Astrocyte (in vitro differentiated cells and primary cell): ENCODE data around the gene SMIM44. TPM values are rescaled to one million over a fixed set of nuclear protein-coding genes. Genes with fewer than 3 reads are reported as not detected.

Experiments
- DNase-seq: peaks from one replicate; pipeline ENCODE4 v3.0.0-alpha.2; 2010; ENCODE audit warnings: low read depth
- FAIRE-seq: peaks from 2 replicates; lab custom pipeline; 2011; peaks lifted over from hg19 to GRCh38; lab: Jason Lieb, UNC
- H2AFZ ChIP-seq: 2 replicates; pipeline ENCODE4 v1.6.0; 2012; ENCODE audit warnings: low read depth, low read length, inconsistent platforms
- H3K27ac ChIP-seq: 2 replicates; pipeline ENCODE4 v1.5.1; 2011; ENCODE audit warnings: low read depth, low read length, inconsistent platforms
- H3K27me3 ChIP-seq: 2 replicates; pipeline ENCODE4 v1.6.0; 2011; ENCODE audit warnings: low read length, inconsistent platforms; ENCODE audit not compliant: insufficient read depth
- H3K36me3 ChIP-seq: 2 replicates; pipeline ENCODE4 v1.5.1; 2011; ENCODE audit warnings: low read length, inconsistent platforms; ENCODE audit not compliant: insufficient read depth
- H3K4me1 ChIP-seq: 2 replicates; pipeline ENCODE4 v1.5.1; 2011; ENCODE audit warnings: low read length, inconsistent platforms; ENCODE audit not compliant: insufficient read depth
- H3K4me2 ChIP-seq: 2 replicates; pipeline ENCODE4 v1.6.0; 2012; ENCODE audit warnings: low read length, inconsistent platforms
- H3K4me3 ChIP-seq: 2 replicates; pipeline ENCODE4 v1.5.1; 2011; ENCODE audit warnings: low read depth, mild to moderate bottlenecking, low read length, inconsistent platforms; ENCODE audit not compliant: insufficient read depth
- H3K79me2 ChIP-seq: 2 replicates; pipeline ENCODE4 v1.6.0; 2012; ENCODE audit warnings: mild to moderate bottlenecking, low read length, inconsistent platforms; ENCODE audit not compliant: insufficient read depth
- H3K9ac ChIP-seq: 2 replicates; pipeline ENCODE4 v1.6.0; 2012; ENCODE audit warnings: mild to moderate bottlenecking, low read length, inconsistent platforms
- H3K9me3 ChIP-seq: 2 replicates; pipeline ENCODE4 v1.5.1; 2012; ENCODE audit warnings: low read depth, mild to moderate bottlenecking, low read length, inconsistent platforms; ENCODE audit not compliant: insufficient read depth
- H4K20me1 ChIP-seq: 2 replicates; pipeline ENCODE4 v1.6.0; 2012; ENCODE audit warnings: low read length, inconsistent platforms; ENCODE audit not compliant: insufficient read depth
- H3K27ac Mint-ChIP-seq: one replicate; pipeline ENCODE4 v1.8.0; 2021; ENCODE audit warnings: mild to moderate bottlenecking, mixed read lengths; ENCODE audit not compliant: unreplicated experiment
- H3K27me3 Mint-ChIP-seq: one replicate; pipeline ENCODE4 v1.8.0; 2021; ENCODE audit warnings: low read depth, mixed read lengths; ENCODE audit not compliant: unreplicated experiment
- H3K36me3 Mint-ChIP-seq: one replicate; pipeline ENCODE4 v1.8.0; 2021; ENCODE audit warnings: low read depth, mixed read lengths; ENCODE audit not compliant: unreplicated experiment
- H3K4me1 Mint-ChIP-seq: one replicate; pipeline ENCODE4 v1.8.0; 2021; ENCODE audit warnings: low read depth, mixed read lengths; ENCODE audit not compliant: unreplicated experiment
- H3K4me3 Mint-ChIP-seq: one replicate; pipeline ENCODE4 v1.8.0; 2021; ENCODE audit warnings: mild to moderate bottlenecking, moderate library complexity, mixed read lengths; ENCODE audit not compliant: unreplicated experiment
- H3K9me3 Mint-ChIP-seq: one replicate; pipeline ENCODE4 v1.8.0; 2021; ENCODE audit warnings: mild to moderate bottlenecking, mixed read lengths; ENCODE audit not compliant: unreplicated experiment
- CTCF ChIP-seq: IDR thresholded peaks from 2 replicates; pipeline ENCODE4 v1.5.1; 2011; ENCODE audit warnings: low read depth, mild to moderate bottlenecking, inconsistent platforms, low read length, moderate library complexity; ENCODE audit not compliant: insufficient read depth
- EZH2 ChIP-seq: IDR thresholded peaks from 2 replicates; pipeline ENCODE4 v1.6.1; 2012; ENCODE audit warnings: mild to moderate bottlenecking, low read length, inconsistent platforms; ENCODE audit not compliant: insufficient read depth
- total RNA-seq: library from RNA; stranded (reverse); gene quantifications from 2 replicates; pipeline ENCODE4 v1.2.1, GENCODE V29; 2021

Gene SMIM44
- total RNA-seq, 1 donor from 2014 or later: not detected

- no peaks in the 10 kb centered on the region for H3K9me3 ChIP-seq
- H3K4me1 ChIP-seq: no peaks in the 10 kb centered on the region
- H4K20me1 ChIP-seq: no peaks in the 10 kb centered on the region
- Mint-ChIP-seq H3K27me3 (peaks cover 11% of the 10 kb centered on the region), H3K4me3 (no peak overlapping the region), H3K36me3 (no peaks in the 10 kb centered on the region), H3K27ac (no peak overlapping the region), H3K9me3 (no peaks in the 10 kb centered on the region), H3K4me1 (no peaks in the 10 kb centered on the region)
- H3K36me3 ChIP-seq: no peaks in the 10 kb centered on the region
- no peak overlapping the region for H3K4me2 ChIP-seq
- no peak overlapping the region for H3K27ac ChIP-seq
- no peak overlapping the region for H3K4me3 ChIP-seq
- no peaks in the 10 kb centered on the region for H3K79me2 ChIP-seq
- peaks cover 18% of the 10 kb centered on the region for H3K27me3 ChIP-seq
- no peak for DNase-seq
- no peak overlapping the region for H3K9ac ChIP-seq
- no peak for TF ChIP-seq CTCF
- TF ChIP-seq EZH2: no peak
- no peak for FAIRE-seq
- H2AFZ ChIP-seq: no peak overlapping the region
Measured at GRCh38 chr19:3479834-3480215, 3.4 kb downstream of the SMIM44 start.

- TF ChIP-seq CTCF: no peak
- no peak for TF ChIP-seq EZH2
- Histone ChIP-seq H3K9ac (no peak overlapping the region), H3K9me3 (no peaks in the 10 kb centered on the region), H3K4me1 (no peaks in the 10 kb centered on the region), H2AFZ (no peak overlapping the region), H4K20me1 (no peaks in the 10 kb centered on the region), H3K36me3 (no peaks in the 10 kb centered on the region), H3K27ac (no peak overlapping the region), H3K27me3 (peaks cover 20% of the 10 kb centered on the region), H3K4me3 (no peak overlapping the region), H3K4me2 (no peak overlapping the region), H3K79me2 (no peaks in the 10 kb centered on the region)
- H3K4me1 Mint-ChIP-seq: no peaks in the 10 kb centered on the region
- H3K9me3 Mint-ChIP-seq: no peaks in the 10 kb centered on the region
- no peaks in the 10 kb centered on the region for H3K36me3 Mint-ChIP-seq
- no peak overlapping the region for H3K27ac Mint-ChIP-seq
- DNase-seq (no peak), FAIRE-seq (no peak)
- no peak overlapping the region for H3K4me3 Mint-ChIP-seq
- H3K27me3 Mint-ChIP-seq: peaks cover 11% of the 10 kb centered on the region
Measured at GRCh38 chr19:3479177-3479833, 3.9 kb downstream of the SMIM44 start.

- H3K9me3 ChIP-seq: no peaks in the 10 kb centered on the region
- no peak overlapping the region for H3K4me2 ChIP-seq
- H3K9me3 Mint-ChIP-seq: no peaks in the 10 kb centered on the region
- H3K4me3 ChIP-seq: no peak overlapping the region
- H3K36me3 Mint-ChIP-seq: no peaks in the 10 kb centered on the region
- H3K27me3 ChIP-seq: peaks cover 21% of the 10 kb centered on the region
- no peak overlapping the region for H3K4me3 Mint-ChIP-seq
- no peak overlapping the region for H3K27ac Mint-ChIP-seq
- no peak overlapping the region for H2AFZ ChIP-seq
- no peak overlapping the region for H3K9ac ChIP-seq
- no peak overlapping the region for H3K27ac ChIP-seq
- H3K36me3 ChIP-seq: no peaks in the 10 kb centered on the region
- no peaks in the 10 kb centered on the region for H4K20me1 ChIP-seq
- no peaks in the 10 kb centered on the region for H3K79me2 ChIP-seq
- peaks cover 13% of the 10 kb centered on the region for H3K27me3 Mint-ChIP-seq
- no peaks in the 10 kb centered on the region for H3K4me1 ChIP-seq
- TF ChIP-seq EZH2 (no peak), CTCF (no peak)
- no peak for FAIRE-seq
- DNase-seq: no peak
- no peaks in the 10 kb centered on the region for H3K4me1 Mint-ChIP-seq
Measured at GRCh38 chr19:3478409-3479176, 4.6 kb downstream of the SMIM44 start.
